HL-60 (cell line): Measurements from ENCODE around the gene COL13A1.

Source experiments
- GABPA ChIP-seq: IDR thresholded peaks from 2 replicates; pipeline ENCODE4 v1.6.1; 2012; ENCODE audit warnings: low read depth
- TF ChIP-seq, protein P1 (sequence below): IDR thresholded peaks from one replicate; pipeline ENCODE4 v1.5.1; 2011; ENCODE audit warnings: low read length, control low read depth, inconsistent platforms; ENCODE audit not compliant: insufficient read depth
- TF ChIP-seq, protein P2 (sequence below): IDR thresholded peaks from 2 replicates; pipeline ENCODE4 v1.6.1; 2012; ENCODE audit warnings: low read depth; ENCODE audit not compliant: insufficient replicate concordance

DNA sequence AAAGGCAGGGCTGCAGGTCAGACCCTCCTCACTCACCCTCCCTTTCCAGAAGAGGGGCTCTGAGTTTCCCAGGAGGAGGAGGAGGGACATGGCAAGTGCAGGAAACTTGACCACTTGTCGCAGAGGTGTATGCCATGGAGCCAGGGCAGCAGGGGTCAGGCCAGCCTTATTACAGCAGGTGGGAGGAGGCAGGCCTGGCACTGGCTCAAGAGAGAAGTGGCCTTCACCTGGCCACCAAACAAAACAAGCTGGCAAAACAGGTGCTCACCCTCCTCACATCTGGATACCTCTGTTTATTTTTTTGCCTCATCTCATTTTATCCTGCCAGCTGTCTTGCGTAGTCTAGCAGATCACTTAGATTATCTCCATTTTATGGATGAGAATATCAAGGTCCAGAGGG is 12.5 kb downstream of the COL13A1 start:
- TF ChIP-seq, protein P1, sequence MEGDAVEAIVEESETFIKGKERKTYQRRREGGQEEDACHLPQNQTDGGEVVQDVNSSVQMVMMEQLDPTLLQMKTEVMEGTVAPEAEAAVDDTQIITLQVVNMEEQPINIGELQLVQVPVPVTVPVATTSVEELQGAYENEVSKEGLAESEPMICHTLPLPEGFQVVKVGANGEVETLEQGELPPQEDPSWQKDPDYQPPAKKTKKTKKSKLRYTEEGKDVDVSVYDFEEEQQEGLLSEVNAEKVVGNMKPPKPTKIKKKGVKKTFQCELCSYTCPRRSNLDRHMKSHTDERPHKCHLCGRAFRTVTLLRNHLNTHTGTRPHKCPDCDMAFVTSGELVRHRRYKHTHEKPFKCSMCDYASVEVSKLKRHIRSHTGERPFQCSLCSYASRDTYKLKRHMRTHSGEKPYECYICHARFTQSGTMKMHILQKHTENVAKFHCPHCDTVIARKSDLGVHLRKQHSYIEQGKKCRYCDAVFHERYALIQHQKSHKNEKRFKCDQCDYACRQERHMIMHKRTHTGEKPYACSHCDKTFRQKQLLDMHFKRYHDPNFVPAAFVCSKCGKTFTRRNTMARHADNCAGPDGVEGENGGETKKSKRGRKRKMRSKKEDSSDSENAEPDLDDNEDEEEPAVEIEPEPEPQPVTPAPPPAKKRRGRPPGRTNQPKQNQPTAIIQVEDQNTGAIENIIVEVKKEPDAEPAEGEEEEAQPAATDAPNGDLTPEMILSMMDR, result no peak
- TF ChIP-seq, protein P2, sequence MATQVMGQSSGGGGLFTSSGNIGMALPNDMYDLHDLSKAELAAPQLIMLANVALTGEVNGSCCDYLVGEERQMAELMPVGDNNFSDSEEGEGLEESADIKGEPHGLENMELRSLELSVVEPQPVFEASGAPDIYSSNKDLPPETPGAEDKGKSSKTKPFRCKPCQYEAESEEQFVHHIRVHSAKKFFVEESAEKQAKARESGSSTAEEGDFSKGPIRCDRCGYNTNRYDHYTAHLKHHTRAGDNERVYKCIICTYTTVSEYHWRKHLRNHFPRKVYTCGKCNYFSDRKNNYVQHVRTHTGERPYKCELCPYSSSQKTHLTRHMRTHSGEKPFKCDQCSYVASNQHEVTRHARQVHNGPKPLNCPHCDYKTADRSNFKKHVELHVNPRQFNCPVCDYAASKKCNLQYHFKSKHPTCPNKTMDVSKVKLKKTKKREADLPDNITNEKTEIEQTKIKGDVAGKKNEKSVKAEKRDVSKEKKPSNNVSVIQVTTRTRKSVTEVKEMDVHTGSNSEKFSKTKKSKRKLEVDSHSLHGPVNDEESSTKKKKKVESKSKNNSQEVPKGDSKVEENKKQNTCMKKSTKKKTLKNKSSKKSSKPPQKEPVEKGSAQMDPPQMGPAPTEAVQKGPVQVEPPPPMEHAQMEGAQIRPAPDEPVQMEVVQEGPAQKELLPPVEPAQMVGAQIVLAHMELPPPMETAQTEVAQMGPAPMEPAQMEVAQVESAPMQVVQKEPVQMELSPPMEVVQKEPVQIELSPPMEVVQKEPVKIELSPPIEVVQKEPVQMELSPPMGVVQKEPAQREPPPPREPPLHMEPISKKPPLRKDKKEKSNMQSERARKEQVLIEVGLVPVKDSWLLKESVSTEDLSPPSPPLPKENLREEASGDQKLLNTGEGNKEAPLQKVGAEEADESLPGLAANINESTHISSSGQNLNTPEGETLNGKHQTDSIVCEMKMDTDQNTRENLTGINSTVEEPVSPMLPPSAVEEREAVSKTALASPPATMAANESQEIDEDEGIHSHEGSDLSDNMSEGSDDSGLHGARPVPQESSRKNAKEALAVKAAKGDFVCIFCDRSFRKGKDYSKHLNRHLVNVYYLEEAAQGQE, result no peak
- TF ChIP-seq GABPA, result no peak
